Left forelimb (tissue), 1 donor: ENCODE measurements around the gene FOXJ2.
"Not testable (repeated sequence)": the region's sequence is repeated elsewhere in the genome, so short reads cannot be mapped to it uniquely, and the experiment has no call there.

Experiments
- DNase-seq: peaks from one replicate; pipeline ENCODE4 v3.0.0-alpha.2; 2018; ENCODE audit warnings: low spot score

Gene FOXJ2

DNA sequence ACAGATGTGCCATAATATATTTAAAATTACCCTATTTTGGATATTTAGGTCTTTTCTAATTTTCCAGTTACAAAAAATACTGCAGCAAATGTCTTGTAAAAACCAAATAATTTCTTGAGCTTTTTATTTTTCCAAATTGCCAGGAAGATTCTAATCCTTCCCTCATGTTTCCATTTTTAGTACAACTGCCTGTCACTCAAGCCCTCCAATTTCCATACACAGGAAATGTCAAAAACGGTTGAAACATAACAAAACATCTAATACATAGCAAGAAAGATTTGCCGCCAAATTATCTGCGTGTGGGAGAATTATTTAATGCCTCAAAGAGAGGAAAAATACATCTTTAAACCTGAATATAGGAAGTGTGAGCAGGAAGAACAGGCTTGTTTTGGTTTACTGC, 2.3 kb upstream of the FOXJ2 start:
- DNase-seq = no peak

GRCh38 chr12:8031017-8031416, 1.5 kb upstream of the FOXJ2 start:
- not testable (repeated sequence) for DNase-seq

DNA sequence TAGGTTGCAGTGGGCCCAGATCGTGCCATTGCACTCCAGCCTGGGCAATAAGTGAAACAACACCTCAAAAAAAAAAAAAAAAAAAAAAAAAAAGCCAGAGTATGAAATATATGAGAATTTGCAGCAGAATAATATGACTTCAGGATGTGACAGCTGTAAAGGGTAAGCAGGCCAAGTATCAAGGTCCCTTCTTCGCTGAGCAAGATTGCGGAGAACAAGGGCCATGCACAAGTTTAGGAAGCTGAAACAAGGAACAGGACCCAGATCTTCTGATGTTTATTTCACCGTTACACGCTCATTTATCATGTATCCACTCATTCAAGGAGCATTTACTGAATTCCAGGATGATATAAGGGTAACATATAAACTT, 659 bp upstream of the FOXJ2 start:
- DNase-seq = no peak

- no peak for DNase-seq
These were observed 883 bp downstream of the FOXJ2 start for GRCh38 chr12:8033153-8034044.

- no peak for DNase-seq
These were observed 2.3 kb downstream of the FOXJ2 start for GRCh38 chr12:8034802-8035201.

DNA sequence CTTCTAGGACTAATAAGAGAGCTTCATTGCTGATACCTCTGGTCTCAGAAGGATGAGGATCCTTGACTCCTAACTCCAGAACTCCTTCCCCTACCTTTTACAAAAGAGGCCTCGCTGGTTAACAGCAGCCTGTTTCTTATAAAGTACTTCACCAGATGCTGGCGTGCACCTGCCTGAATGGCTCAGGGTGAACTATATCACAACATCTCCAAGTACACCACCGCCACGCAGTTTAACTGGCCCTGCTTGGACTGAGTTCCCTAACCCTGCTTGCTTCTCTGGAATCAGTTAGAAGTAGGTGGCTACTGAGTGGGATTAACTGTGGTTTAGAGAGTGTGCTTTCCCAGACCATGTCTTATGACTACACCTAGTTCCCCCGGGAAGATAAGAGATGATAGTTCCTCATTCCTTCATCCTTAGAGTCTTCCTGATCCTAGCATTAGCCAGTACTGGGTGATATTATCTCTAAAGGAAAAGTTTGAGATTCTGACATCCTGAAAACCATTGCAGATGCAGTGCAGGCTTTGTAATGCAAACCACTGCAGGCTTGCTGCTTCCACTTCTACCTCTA, 3.0 kb downstream of the FOXJ2 start:
- DNase-seq = no peak

DNA sequence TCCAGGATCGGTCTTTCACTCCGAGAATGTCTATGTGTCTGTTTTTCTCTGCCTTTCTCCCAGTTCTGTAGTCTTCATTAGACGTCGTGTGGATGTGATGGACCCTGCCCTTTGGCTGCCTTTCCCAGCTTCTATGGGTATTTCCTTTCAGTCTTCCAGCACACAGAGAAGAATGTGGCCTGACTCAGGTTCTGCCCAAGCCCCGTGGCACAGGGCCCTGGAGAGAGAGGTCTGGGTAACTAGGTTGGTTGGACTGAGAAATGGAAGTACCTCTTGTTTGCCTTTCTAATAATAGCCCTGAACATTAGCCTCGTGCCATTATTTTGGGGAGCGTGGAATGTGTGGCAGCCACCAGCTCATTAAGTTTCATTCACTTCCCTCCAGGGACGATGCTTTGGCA, 3.8 kb downstream of the FOXJ2 start:
- no peak for DNase-seq

- no peak for DNase-seq
These were observed 4.6 kb downstream of the FOXJ2 start for GRCh38 chr12:8037046-8037663.

DNA sequence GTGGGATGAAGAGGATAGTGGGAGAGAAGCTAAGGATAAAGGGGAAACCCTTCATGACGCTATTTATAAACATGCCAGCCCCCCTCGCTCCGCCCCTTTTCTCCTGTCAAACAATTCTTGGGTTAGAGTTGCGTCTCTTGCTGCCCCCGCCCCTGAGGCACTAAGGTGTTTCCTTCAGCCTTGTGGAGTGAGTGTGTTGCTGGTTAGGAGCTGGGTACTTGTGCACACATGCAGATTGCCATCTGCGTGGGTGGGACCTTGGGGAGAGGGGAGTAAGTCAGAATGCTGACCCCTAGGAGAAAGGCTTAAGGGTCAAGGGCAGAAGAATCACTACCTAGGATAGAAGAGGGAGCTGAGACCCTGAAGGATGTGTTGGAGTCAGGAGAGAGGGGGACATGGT, 5.4 kb downstream of the FOXJ2 start:
- DNase-seq = no peak

GRCh38 chr12:8038659-8039114, 6.2 kb downstream of the FOXJ2 start:
- DNase-seq = no peak

DNA sequence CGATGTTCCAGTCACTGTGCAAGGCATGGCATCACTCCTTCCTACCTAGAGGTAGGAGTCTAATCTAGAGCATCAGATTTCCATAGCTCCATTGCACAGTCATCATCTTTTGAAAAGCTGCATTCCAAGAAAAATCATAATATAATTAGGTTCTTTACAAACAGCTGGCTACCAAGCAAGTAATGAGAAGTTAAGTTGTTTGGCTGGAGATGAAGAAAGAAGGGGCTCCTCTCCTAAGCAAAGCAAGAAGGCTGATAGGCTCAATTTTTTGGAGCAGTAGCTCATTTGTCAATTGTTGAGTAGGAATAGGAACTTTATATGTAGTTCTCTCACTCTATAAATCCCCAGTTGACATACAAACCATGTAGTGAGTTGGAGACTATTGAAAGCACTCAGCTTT, 8.3 kb downstream of the FOXJ2 start:
- no peak for DNase-seq

DNA sequence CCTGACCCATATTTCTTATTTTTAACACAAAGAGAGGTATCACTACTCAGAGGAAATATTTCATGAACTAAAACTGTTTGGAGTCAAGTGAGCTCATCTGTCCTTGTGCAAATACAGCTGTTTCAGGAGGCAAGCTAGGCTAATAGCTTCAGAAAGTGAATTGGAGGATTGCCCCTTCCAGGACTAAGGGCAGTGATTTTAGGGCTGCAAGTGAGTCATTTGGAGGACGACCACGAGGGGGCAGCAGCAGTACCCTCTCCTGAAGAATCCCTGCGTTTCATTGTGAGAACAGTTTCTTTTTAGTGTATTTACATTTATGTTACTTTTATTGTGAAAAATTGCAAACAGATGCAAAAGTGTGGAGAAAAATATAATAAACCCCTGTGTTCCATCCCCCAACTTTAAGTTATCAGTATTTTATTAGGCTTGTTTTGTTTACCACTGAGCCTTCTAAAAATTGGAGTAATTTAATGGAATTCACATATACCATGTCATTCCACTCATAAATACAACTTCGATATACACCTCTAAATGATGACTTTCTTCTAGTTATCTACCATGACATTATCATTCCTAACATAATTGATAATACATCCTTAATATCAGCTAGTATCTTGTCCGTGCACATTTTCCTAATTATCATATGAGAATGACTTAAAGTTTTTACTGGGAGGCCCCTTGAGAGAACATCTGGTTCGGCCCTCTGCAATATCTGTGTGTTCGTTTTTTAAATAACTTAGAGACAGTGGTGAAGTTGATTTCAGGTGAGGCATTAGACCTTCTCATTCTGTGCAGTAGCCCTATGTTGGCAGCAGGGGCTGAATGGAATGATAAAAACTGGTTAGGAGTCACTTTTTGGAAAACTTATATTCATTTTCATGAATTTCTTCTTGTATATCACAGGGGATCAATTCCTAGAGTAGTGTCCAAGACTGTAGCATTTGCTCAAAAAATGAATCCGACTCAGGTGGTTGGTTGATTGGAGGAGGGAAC, 13.7 kb downstream of the FOXJ2 start:
- peak; percentile 80 for DNase-seq

GRCh38 chr12:8047842-8048241, 15.3 kb downstream of the FOXJ2 start:
- DNase-seq = no peak

- DNase-seq = no peak
These were observed 16.4 kb downstream of the FOXJ2 start for GRCh38 chr12:8048906-8049305.

GRCh38 chr12:8050600-8051250, 18.2 kb downstream of the FOXJ2 start:
- DNase-seq = no peak

DNA sequence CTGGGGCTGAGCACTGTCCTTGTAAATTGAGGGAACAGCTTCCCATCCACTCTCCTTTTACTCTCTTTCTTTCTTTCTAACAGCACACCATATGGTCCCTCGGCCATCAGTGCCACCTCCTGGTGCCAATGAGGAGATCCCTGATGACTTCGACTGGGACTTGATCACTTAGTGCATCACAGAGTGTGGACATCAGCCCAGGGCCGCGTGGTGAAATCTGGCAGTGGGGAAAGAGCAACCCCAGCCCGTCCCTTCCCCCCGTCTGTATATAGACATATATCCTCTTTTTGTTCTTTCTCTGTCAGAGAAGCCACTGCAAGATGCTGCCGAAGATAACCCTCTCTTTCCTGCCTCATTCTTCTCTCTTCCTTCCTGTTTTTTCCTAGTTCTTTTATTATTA, 20.2 kb downstream of the FOXJ2 start:
- no peak for DNase-seq

- DNase-seq = no peak
These were observed 22.3 kb downstream of the FOXJ2 start for GRCh38 chr12:8054816-8055215.

DNA sequence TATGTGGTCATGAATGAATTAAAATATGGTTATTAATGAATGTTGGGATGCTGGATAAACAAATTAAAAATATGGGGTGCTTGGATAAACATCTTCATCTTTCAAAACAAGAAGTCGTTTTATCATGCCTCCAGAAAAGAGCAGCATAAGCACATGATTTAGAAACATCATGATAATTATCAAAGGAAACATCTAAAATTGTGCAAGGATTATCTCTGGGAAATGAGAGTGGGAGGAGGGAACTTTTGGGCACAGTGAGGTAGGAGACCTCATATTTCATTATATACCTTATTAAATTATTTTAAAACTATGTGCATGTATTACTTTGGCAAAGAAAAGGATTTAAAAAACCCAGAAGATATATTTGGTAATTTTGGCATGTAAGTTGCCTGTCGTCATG, 24.8 kb downstream of the FOXJ2 start:
- DNase-seq = no peak

- no peak for DNase-seq
These were observed 25.3 kb downstream of the FOXJ2 start for GRCh38 chr12:8057839-8058238.

GRCh38 chr12:8058506-8058905, 26.0 kb downstream of the FOXJ2 start:
- no peak for DNase-seq

DNA sequence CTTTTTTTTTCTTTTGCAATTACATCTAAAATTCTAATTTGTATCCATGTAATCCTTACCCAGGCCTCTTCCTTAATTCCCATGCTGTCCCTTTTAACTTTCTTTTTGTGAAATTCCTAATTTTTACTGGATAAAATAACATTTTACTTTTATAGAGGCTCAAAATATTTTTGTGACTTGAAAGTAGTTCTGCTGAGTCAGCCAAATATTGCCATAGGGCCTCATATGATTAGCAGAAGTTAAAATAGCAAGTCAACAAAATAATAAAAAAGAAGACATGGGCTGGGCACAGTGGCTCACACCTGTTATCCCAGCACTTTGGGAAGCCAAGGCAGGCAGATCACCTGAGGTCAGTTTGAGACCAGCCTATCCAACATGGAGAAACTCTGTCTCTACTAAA, 31.6 kb downstream of the FOXJ2 start:
- no peak for DNase-seq
